Hematopoietic multipotent progenitor cell treated with erythropoietin and hydrocortisone succinate and interleukin-3 and kit ligand, for 17 days (in vitro differentiated cells): Measurements from ENCODE around the gene PGAM2.

Experiments
- DNase-seq: peaks from one replicate; pipeline ENCODE4 v3.0.0-alpha.2; 2015; ENCODE audit warnings: low spot score

The PGAM2 gene

GRCh38 chr7:44065431-44066110 is at the start of gene PGAM2:
Gene PGAM2 (minus strand): TSS chr7:44065567. CDS start chr7:44065529, 38 bp downstream.
- no peak for DNase-seq

GRCh38 chr7:44114586-44115310 is 49.4 kb upstream of the PGAM2 start:
- no peak for DNase-seq

GRCh38 chr7:44113764-44114354 is 48.5 kb upstream of the PGAM2 start:
- no peak for DNase-seq

- no peak for DNase-seq
These were observed 47.8 kb upstream of the PGAM2 start for GRCh38 chr7:44112997-44113763.

GRCh38 chr7:44112231-44112996 is 47.0 kb upstream of the PGAM2 start:
- no peak for DNase-seq

- no peak for DNase-seq
These were observed 46.4 kb upstream of the PGAM2 start for GRCh38 chr7:44111761-44112160.

- no peak for DNase-seq
These were observed 45.6 kb upstream of the PGAM2 start for GRCh38 chr7:44110719-44111635.

- no peak for DNase-seq
These were observed 44.6 kb upstream of the PGAM2 start for GRCh38 chr7:44109991-44110390.

GRCh38 chr7:44108768-44109750 is 43.7 kb upstream of the PGAM2 start:
- no peak for DNase-seq

- DNase-seq: no peak
These were observed 42.8 kb upstream of the PGAM2 start for GRCh38 chr7:44107961-44108767.

- no peak for DNase-seq
These were observed 42.0 kb upstream of the PGAM2 start for GRCh38 chr7:44107116-44107960.

GRCh38 chr7:44106311-44107065 is 41.1 kb upstream of the PGAM2 start:
- no peak for DNase-seq

GRCh38 chr7:44105832-44106231 is 40.5 kb upstream of the PGAM2 start:
- DNase-seq: no peak

- no peak for DNase-seq
These were observed 39.7 kb upstream of the PGAM2 start for GRCh38 chr7:44104860-44105771.

- DNase-seq: no peak
These were observed 38.8 kb upstream of the PGAM2 start, which contains the start of gene AEBP1 for GRCh38 chr7:44103923-44104859. Gene AEBP1 (plus strand): TSS chr7:44104345. CDS start chr7:44104666, 321 bp downstream.
